Superior temporal gyrus (tissue), 1 donor: ENCODE data around the gene TMEFF1.

ENCODE experiments used
- DNase-seq: peaks from one replicate; pipeline ENCODE4 v3.0.0-alpha.2; 2016; ENCODE audit errors: extremely low spot score

Gene TMEFF1

DNA sequence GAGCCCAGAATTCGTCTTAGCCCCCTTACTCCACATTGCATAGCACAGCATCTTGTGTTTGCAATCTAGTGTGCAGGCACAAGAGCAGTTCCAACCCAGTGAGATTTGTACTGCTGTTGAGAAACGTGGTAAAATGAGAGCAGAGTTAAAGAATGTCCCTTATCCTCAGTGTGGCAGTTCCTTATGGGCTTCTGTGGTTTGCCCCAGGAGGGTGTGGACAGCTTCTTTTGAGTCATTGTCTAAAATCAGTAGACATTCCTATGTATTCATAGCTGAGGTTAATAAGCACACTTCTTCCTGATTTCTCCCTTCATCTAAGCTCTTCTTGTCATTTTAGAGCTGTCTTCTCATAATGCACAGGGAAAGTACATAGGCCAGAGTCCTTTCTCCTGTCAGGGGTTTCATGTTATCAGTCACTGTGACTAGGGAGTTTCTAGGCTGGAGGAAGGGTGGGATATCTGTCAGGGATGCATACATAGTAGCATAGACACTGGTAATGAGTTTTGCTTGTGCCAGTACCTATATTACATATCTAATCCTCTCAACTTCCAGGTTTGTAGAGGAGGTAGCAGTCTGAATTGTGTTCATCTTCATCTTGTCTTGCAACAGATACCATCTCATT lies 102.9 kb downstream of the TMEFF1 start:
- no peak for DNase-seq

GRCh38 chr9:100577776-100578448 lies 105.0 kb downstream of the TMEFF1 start, which contains the start of gene CAVIN4:
TSS of gene CAVIN4 (plus strand) at chr9:100578079. CDS start at chr9:100578144, 65 bp downstream.
- DNase-seq = peak; percentile 20

- DNase-seq = peak; percentile 35
Measured at GRCh38 chr9:100578610-100579009, 105.7 kb downstream of the TMEFF1 start.

GRCh38 chr9:100579665-100580064 lies 106.7 kb downstream of the TMEFF1 start:
- no peak for DNase-seq

- DNase-seq = peak; percentile 15
Measured at GRCh38 chr9:100580257-100580656, 107.3 kb downstream of the TMEFF1 start.

- DNase-seq = no peak
Measured at GRCh38 chr9:100581081-100581480, 108.1 kb downstream of the TMEFF1 start.

GRCh38 chr9:100581661-100582060 lies 108.7 kb downstream of the TMEFF1 start:
- peak; percentile 41 for DNase-seq

GRCh38 chr9:100583014-100583802 lies 110.3 kb downstream of the TMEFF1 start:
- DNase-seq = peak; percentile 40

GRCh38 chr9:100584951-100585350 lies 112.0 kb downstream of the TMEFF1 start:
- no peak for DNase-seq

GRCh38 chr9:100586093-100586492 lies 113.1 kb downstream of the TMEFF1 start:
- no peak for DNase-seq

DNA sequence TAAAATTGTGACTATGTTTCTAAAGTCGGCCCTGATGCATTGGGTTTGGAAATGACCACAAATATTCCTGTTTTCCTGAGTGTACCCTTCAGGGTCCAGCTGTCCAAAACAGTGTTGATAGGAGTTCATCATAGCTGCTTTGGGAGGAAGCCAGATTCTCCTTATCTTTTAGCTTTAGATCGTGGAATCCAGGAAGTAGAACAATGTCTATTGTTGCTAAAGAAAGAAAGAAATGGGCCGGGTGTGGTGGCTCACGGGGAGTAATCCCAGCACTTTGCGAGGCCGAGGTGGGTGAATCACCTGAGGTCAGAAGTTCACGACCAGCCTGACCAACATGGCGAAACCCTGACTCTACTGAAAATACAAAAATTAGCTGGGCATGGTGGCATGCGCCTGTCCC lies 114.4 kb downstream of the TMEFF1 start:
- DNase-seq = no peak

- DNase-seq = peak; percentile 53
Measured at GRCh38 chr9:100589582-100589981, 116.6 kb downstream of the TMEFF1 start.

DNA sequence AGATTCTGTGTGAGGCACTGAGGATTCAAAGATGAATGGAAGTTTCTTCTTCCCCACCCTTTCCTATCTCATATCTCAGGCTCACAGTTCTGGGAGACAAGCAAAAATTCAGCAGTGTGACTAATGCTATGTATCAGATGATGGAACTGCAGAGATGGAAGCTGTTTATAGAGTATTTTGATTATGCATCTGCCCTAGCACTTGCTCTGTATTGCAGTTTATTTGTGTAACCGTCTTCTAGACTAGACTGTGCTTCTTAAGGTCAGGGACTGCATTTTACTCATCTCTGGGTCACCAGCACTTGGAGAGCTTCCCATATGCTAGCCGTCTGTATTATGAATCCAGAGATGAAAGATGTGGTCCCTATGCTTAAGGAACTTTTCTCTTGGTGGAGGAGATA lies 117.5 kb downstream of the TMEFF1 start:
- peak; percentile 37 for DNase-seq

DNA sequence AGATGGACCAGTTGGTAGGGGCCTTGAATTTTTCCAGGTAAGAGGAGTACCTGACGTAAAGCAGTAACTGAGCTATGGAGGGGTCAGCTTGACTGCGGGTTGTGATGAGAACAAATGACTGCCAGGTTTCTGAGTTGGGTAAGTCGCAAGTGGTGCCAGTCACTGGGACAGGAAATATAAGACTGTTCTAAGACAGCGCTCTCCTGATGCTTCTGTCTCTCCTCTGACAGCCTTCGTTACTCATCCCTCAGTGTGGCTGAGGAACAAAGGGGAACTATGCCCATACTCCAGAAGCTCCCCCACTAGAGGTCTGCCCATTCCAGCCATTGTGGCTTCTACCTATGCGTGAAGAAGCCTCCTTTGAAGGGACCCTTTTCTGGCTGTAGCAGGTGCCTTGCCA lies 118.2 kb downstream of the TMEFF1 start:
- peak; percentile 14 for DNase-seq

DNA sequence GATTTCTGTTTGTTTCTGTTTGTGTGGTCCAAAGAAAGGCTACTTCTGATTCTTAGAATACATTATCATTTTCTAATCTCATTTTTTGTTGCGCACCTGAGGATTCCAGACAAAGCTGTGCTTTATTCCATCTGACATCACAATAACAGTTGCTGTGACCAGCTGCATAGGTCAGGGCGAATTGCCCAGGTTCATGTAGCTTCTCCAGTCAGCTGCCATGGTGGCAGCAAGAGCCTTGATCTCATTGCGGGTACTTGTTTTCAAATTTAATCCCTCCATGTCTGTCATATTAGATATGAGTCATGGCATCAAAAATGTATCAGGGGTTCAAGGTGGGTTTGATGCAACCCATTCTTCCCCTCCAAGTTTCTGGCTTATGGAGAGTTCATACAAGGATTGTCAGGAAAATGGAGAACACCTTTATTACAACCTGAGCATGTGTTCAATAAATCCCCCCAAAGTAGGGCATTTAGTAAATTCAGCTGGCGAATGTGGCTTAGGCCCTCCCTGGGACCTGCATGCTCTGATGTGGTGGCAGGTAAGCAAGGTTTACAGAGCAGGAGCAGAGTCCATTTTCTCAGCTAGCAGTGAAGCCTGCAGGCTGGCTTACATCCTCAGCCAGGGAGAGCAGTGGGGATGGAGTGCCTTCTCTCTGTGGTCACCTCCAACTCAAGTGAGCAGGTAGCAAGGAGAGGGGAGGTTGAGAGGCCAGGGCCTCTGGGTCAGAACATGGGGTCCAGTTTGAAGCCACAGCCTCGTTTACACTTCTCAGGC lies 118.9 kb downstream of the TMEFF1 start:
- DNase-seq = peak; percentile 17

DNA sequence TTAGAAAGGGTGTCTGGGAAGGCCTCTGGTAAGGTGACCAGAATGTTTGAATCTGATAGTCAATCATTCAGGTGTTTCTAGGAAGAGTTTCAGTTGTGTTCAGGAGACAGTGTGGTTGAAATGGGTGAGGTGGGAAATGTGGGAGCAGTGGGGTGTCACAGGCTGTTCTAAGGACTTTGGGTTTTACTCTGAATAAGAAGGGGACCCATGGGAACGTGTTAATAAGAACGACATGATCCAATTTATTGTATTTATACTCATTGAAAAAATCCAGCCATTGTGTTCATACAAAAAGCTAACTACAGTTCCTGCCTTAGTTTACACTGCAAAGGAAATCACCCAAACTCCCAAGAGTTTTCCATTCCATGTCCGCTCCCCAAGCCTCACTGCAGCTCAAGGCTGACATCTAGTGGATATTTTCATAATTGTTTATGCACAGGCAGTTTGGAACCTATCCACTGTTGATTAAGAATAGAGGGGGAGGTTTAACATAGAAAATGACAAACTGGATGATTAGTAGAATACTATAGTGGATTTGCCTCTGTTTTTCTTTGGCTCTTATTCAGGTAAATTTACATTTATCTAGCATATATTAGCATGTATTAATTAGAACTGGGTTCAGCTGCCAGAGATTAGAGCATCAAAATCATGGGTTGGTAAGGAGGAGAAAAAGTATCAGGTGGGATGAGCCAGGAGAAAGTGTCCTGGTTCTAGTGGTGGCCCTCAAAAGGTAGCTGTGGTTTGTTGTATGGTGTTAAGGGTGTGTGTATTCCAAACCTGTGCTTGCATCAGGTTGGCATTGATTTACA lies 122.6 kb downstream of the TMEFF1 start:
- DNase-seq = peak; percentile 98

DNA sequence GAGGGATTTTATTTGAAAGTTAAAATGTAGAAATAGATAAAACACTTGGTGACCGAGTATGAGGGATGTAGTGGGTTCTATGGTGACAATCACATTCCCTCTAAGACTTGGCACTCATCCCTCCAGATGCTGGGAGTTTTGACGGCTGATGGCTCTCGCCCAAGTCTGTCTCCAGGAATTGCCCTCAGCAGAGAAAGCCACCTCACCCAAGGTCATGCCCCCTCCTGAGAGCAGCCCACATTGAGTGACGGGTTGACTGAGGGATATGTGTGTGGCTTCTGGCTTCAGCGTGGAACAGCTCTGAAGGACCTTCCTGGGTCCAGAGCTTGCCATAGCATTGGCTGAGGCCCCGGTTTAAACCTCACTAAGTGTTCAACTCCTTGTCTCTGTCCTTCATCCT lies 124.3 kb downstream of the TMEFF1 start:
- no peak for DNase-seq

- DNase-seq = peak; percentile 90
Measured at GRCh38 chr9:100598641-100599145, 125.7 kb downstream of the TMEFF1 start.

- no peak for DNase-seq
Measured at GRCh38 chr9:100600521-100601079, 127.7 kb downstream of the TMEFF1 start.

DNA sequence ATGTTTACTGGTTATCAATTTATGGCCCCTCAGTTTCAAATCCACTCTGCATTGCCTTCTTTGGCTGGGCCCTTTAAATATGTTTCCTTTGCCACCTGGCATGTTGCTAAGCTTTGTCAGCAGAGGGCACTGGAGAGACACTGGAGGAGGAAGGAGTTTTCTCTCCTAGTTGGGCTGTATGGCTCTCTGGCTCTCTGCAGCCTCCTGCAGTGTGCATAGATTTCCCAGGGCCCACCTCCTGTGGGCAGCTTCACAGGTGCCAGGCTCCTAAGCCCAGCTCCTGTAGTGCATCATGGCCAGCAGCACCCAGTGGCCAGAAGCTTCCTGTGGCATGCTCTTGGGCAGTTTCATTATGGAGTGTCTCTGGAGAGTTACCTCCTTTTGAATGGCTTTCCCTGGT lies 128.3 kb downstream of the TMEFF1 start:
- DNase-seq = peak; percentile 80
